HepG2 (cell line): ENCODE results near the gene KCNRG.

Source experiments
- EP300 ChIP-seq, 3 experiments: sonication (generic) in 1 of 3; formaldehyde crosslinking in 1 of 3; IDR thresholded peaks; 2 replicates each; pipeline versions ENCODE4 v1.5.1 to v1.6.1; 2011 to 2020; ENCODE audit warnings: low read depth in 2 of 3, low read length in 2 of 3, borderline replicate concordance in 1 of 3, improper control_type of control experiment in 1 of 3, mild to moderate bottlenecking in 1 of 3, missing genetic modification reagents in 1 of 3, moderate library complexity in 1 of 3
- KDM4B ChIP-seq: sonication (generic); formaldehyde crosslinking; IDR thresholded peaks from 2 replicates; pipeline ENCODE4 v1.4.0; 2020; ENCODE audit warnings: missing genetic modification reagents
- ZBTB3 ChIP-seq: sonication (generic); formaldehyde crosslinking; IDR thresholded peaks from 2 replicates; pipeline ENCODE4 v1.4.0; 2020; ENCODE audit warnings: low read depth, mild to moderate bottlenecking, moderate library complexity, missing genetic modification reagents, borderline replicate concordance
- TF ChIP-seq, protein P1 (sequence below): sonication (generic); formaldehyde crosslinking; IDR thresholded peaks from 2 replicates; pipeline ENCODE4 v1.5.0; 2020; ENCODE audit warnings: mild to moderate bottlenecking, missing genetic modification reagents, moderate library complexity

DNA sequence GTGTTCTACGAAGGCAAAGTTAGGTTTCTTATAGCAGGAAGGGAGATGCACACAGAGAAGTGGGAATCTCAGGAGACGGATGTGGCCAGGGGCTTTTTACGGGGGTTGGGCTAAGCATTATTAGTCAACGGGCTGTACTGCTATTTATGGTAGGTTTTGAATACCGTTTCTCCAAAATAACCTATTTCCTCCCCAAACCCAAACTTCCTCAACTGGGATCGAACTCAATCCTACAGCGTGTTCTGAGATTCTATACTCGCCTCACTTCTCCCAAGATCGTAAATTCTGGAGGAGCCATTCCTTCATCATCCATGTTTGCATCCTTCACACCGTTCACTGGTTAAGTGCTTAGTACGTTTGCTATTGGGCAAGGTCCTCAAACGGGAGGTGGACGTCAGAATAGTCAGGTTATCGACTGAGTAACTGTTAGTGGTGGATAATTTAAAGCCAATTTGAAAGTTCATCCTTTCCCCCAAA lies 19.6 kb upstream of the KCNRG start:
- TF ChIP-seq EP300 (IDR thresholded peaks at IDR 0.05; ENCODE audit: low read depth in 2 of 2, low read length in 2 of 2) (no peak), EP300 (CRISPR knock-in tag; IDR thresholded peaks at IDR 0.05; ENCODE audit: borderline replicate concordance) (no peak), KDM4B (CRISPR knock-in tag) (no peak), ZBTB3 (CRISPR knock-in tag) (no peak)
- TF ChIP-seq, protein P1, sequence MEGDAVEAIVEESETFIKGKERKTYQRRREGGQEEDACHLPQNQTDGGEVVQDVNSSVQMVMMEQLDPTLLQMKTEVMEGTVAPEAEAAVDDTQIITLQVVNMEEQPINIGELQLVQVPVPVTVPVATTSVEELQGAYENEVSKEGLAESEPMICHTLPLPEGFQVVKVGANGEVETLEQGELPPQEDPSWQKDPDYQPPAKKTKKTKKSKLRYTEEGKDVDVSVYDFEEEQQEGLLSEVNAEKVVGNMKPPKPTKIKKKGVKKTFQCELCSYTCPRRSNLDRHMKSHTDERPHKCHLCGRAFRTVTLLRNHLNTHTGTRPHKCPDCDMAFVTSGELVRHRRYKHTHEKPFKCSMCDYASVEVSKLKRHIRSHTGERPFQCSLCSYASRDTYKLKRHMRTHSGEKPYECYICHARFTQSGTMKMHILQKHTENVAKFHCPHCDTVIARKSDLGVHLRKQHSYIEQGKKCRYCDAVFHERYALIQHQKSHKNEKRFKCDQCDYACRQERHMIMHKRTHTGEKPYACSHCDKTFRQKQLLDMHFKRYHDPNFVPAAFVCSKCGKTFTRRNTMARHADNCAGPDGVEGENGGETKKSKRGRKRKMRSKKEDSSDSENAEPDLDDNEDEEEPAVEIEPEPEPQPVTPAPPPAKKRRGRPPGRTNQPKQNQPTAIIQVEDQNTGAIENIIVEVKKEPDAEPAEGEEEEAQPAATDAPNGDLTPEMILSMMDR (CRISPR knock-in tag) = no peak
